D721Med (cell line): ENCODE results near the gene PRKCQ.

Experiments
- DNase-seq: peaks from one replicate; pipeline ENCODE4 v3.0.0; 2011; ENCODE audit warnings: low spot score; ENCODE audit not compliant: insufficient read length
- FAIRE-seq: peaks from 2 replicates; lab custom pipeline; 2011; peaks lifted over from hg19 to GRCh38; lab: Jason Lieb, UNC
- TF ChIP-seq, protein P1 (sequence below): IDR thresholded peaks from 2 replicates; pipeline ENCODE4 v1.5.1; 2012; ENCODE audit warnings: mild to moderate bottlenecking, control low read depth; ENCODE audit not compliant: insufficient read depth; ENCODE audit errors: missing control alignments

The PRKCQ gene

DNA sequence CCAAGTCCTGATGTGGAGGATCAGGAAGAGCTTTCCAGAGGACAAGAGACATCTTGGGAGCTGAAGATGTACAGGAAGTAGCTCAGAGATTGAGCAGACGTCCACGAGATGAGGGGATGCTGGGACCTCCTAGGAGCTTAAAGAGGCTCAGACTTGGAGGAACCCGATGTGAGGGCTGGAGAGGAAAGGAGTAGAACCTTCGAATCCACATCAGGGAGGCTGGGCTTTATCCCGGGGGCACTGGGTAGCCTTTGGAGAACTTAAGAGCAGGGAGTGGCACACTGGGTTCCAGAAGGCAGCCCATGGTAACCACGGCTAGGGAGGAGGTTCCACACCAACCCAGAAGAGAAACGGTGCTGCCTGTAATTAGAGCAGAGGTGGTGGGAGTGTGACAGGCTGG is 10.8 kb downstream of the PRKCQ start:
- TF ChIP-seq, protein P1, sequence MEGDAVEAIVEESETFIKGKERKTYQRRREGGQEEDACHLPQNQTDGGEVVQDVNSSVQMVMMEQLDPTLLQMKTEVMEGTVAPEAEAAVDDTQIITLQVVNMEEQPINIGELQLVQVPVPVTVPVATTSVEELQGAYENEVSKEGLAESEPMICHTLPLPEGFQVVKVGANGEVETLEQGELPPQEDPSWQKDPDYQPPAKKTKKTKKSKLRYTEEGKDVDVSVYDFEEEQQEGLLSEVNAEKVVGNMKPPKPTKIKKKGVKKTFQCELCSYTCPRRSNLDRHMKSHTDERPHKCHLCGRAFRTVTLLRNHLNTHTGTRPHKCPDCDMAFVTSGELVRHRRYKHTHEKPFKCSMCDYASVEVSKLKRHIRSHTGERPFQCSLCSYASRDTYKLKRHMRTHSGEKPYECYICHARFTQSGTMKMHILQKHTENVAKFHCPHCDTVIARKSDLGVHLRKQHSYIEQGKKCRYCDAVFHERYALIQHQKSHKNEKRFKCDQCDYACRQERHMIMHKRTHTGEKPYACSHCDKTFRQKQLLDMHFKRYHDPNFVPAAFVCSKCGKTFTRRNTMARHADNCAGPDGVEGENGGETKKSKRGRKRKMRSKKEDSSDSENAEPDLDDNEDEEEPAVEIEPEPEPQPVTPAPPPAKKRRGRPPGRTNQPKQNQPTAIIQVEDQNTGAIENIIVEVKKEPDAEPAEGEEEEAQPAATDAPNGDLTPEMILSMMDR, result no peak
- DNase-seq (no peak), FAIRE-seq (no peak)

DNA sequence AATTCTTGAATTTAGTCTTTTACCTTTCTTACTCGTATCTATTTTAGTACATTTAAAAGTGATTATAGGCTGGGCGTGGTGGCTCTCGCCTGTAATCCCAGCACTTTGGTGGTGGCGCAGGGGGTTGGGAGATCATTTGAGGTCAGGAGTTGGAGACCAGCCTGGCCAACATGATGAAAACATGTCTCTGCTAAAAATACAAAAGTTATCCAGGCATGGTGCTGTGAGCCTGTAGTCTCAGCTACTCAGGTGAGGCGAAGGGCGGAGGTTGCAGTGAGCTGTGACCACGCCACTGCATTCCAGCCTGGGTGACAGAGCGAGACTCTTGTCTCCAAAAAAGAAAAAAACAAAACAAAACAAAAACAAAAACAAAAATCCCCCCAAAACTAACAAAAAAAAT is 12.2 kb downstream of the PRKCQ start:
- DNase-seq (no peak), FAIRE-seq (no peak)
- TF ChIP-seq, protein P1, result no peak

DNA sequence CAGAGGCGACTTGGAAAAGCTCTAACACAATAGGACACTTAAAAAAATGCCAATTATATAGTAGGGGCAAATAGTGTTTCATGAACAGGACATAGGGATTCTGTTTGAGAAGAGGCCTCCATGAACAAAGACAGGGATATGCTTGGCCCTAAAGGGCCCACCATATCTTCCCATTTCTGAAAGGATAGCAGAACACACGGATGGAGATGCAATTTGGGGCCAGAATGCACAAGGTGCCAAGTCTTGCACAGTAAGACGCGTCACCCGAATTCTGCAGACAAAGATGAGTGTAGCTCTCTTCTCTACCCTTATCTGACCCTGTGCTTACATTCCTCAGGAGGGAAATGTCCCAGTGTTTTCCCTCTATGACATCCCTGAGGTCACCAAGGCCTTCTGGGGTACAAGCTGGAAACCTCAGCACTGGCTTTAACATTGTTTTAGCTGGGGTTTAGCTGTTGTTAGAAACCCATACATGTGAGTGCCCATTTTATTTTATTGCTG is 12.8 kb downstream of the PRKCQ start:
- TF ChIP-seq, protein P1, result no peak
- DNase-seq (no peak), FAIRE-seq (no peak)

DNA sequence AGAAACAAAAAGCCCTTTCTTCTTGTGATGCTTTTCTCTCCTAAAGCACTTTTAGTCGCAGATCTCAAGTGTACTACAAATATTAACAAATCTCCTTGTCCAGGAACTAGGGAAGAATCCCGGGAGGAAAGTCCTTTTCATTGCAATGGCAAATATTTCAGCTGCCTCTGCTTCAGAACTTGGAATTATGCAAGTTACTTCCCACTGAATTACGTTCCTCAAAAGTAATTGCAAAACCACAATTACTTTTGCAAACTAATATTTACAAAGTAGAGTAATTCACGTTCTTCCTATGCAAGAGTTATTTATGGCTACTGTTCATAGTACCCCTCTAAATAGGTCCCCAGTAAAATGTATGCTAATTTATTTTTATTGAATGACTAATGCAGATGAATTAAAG is 14.5 kb downstream of the PRKCQ start:
- TF ChIP-seq, protein P1, result no peak
- DNase-seq (no peak), FAIRE-seq (no peak)

DNA sequence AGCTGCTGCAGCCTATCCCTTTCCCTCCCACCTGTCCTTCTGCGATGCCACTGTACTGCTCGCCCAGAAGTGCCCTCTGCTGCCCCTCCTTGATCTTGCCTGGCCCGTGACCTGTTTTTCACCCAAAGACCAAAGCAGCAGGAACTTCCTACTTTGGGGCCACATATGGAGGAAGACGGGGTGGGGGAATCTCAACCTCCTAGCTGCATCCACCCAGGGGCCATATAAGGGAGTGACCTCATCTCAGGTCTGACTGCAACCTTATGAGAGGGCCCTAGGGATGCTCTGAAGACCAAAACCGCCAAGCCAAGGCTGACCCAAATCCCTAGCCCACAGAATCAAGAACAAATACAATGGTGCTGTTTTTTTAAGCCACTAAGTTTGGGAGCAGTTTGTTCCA is 15.7 kb downstream of the PRKCQ start:
- DNase-seq, result no peak
- FAIRE-seq, result no peak
- TF ChIP-seq, protein P1, result no peak

DNA sequence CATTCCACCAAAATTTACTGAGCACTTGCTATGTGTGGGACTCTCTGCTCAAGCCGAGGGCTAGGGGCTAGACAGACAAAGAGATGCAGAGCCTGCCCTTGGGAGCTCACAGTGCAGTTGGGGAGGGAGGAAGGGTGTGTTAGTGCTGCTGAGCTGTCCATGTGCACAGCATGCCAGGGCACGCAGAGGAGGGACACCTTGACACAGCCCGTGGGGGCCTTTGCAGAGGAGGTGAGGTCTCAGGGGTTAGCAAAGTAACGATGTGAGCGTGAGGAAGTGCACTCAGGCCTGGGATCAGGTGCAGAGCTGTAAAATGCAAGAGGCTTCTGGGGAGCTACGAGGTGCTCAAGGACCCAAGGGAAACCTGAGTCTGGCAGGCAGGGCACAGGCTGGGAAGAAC is 16.3 kb downstream of the PRKCQ start:
- FAIRE-seq, result no peak
- TF ChIP-seq, protein P1, result no peak
- DNase-seq, result no peak

DNA sequence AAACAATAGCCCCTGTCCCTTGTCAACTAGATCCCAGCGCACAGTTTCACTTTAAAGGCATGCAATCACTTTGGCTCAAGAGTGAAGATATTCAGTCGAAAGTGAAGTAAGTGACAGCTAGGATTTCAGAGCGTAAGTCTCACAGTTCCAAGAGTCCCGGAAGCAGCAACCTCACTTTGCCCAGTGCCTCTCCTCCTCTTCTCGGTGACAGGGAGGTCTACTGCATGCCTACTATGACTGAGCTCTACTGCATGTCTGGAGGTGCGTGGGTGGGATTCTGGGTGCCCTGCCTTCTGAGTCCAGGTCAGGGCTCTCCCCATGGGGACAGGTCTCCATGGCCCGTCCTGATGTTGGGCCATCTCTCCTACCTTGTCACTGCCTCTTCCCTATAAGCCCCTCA is 17.0 kb downstream of the PRKCQ start:
- no peak for FAIRE-seq
- DNase-seq, result no peak
- TF ChIP-seq, protein P1, result no peak
